B cell (primary cell): ENCODE measurements around the gene COMT.

ENCODE experiments used
- CTCF ChIP-seq: fragments of 200-600 bp; IDR thresholded peaks from one replicate; pipeline ENCODE4 v1.8.0; 2022; ENCODE audit warnings: antibody characterized with exemption, mild to moderate bottlenecking
- EZH2 ChIP-seq: IDR thresholded peaks from 2 replicates; pipeline ENCODE4 v1.6.1; 2012; ENCODE audit warnings: borderline replicate concordance, low read depth, mild to moderate bottlenecking, moderate library complexity, low read length; ENCODE audit not compliant: insufficient read depth, poor library complexity, severe bottlenecking

- TF ChIP-seq CTCF (no peak), EZH2 (no peak)
Observed at GRCh38 chr22:20014526-20015186, 73.1 kb downstream of the COMT start.
